Upper lobe of right lung (tissue), 1 donor: ENCODE data around the gene ZFP92. TPM values are rescaled to one million over a fixed set of nuclear protein-coding genes. Genes with fewer than 3 reads are reported as not detected.

Source experiments
- ATAC-seq: fragments of 200-7000 bp; cut with Tn5 transposase; one replicate; pipeline ENCODE4 v1.9.1; 2020; ENCODE audit warnings: mild to moderate bottlenecking, moderate library complexity
- DNase-seq: peaks from one replicate; pipeline ENCODE4 v3.0.0-alpha.2; 2020
- H3K27ac ChIP-seq: fragments of 200-600 bp; one replicate; pipeline ENCODE4 v1.8.0; 2022
- H3K27me3 ChIP-seq: fragments of 200-600 bp; one replicate; pipeline ENCODE4 v1.8.0; 2022; ENCODE audit warnings: mild to moderate bottlenecking
- H3K36me3 ChIP-seq: fragments of 200-600 bp; one replicate; pipeline ENCODE4 v1.8.0; 2022
- H3K4me1 ChIP-seq: fragments of 200-600 bp; one replicate; pipeline ENCODE4 v1.8.0; 2022
- H3K4me3 ChIP-seq: fragments of 200-600 bp; one replicate; pipeline ENCODE4 v1.8.0; 2022; ENCODE audit warnings: mild to moderate bottlenecking
- H3K9me3 ChIP-seq: fragments of 200-600 bp; one replicate; pipeline ENCODE4 v1.8.0; 2022
- intact Hi-C: fragments of 100-400 bp; cut with DNase I; formaldehyde crosslinking; loops from one replicate; pipeline ENCODE4 v1.11.0; 2022
- total RNA-seq: library from RNA; stranded (reverse); fragmentation: NEBNext Ultra II Directional; extraction: Animal tissue kit (Norgen Biotek cat#: 25700); gene quantifications from one replicate; pipeline ENCODE4 v1.2.1, GENCODE V29; 2021
- TF ChIP-seq, protein P1 (sequence below): fragments of 200-600 bp; IDR thresholded peaks from one replicate; pipeline ENCODE4 v1.8.0; 2022; ENCODE audit warnings: antibody characterized with exemption
- donor health status: DM: no; HTN: yes; CAD: no; lungs with severe emphysema.

ZFP92 gene
- total RNA-seq, 1 donor from 2014 or later: 3.4 TPM

DNA sequence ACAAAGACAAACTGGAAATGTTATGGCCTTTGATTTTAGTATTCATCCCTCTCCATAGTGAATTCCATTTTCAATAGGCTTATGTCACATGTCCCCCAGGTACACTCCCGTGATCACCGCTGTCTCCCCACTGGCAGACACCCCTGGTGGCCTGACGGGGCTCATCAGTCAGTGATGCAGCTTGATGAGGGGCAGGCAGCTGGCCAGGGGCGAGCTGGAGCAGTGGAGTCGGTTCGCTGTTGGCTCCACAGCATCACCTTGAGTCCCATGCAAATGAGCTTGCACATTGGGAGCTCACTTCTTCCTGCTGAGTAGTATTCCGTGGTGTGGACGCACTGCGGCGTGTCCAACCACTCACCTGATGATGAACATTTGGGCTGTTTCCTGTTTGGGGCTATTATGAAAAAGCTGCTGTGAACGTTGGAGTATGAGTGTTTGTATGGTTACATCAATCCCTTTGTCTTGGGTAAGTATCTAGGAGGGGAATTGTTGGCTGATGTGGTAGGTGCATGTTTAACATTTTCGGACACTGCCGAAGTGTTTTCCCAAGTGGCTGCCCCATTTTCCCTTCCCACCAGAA lies 29.4 kb downstream of the ZFP92 start:
- no peaks in the 10 kb centered on the region for H3K9me3 ChIP-seq
- H3K27me3 ChIP-seq: no peaks in the 10 kb centered on the region
- TF ChIP-seq, protein P1, sequence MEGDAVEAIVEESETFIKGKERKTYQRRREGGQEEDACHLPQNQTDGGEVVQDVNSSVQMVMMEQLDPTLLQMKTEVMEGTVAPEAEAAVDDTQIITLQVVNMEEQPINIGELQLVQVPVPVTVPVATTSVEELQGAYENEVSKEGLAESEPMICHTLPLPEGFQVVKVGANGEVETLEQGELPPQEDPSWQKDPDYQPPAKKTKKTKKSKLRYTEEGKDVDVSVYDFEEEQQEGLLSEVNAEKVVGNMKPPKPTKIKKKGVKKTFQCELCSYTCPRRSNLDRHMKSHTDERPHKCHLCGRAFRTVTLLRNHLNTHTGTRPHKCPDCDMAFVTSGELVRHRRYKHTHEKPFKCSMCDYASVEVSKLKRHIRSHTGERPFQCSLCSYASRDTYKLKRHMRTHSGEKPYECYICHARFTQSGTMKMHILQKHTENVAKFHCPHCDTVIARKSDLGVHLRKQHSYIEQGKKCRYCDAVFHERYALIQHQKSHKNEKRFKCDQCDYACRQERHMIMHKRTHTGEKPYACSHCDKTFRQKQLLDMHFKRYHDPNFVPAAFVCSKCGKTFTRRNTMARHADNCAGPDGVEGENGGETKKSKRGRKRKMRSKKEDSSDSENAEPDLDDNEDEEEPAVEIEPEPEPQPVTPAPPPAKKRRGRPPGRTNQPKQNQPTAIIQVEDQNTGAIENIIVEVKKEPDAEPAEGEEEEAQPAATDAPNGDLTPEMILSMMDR: no peak
- no peaks in the 10 kb centered on the region for H3K36me3 ChIP-seq
- intact Hi-C loops: no loop called here
- ATAC-seq (no peak), DNase-seq (no peak)
- no peak overlapping the region for H3K27ac ChIP-seq
- no peaks in the 10 kb centered on the region for H3K4me1 ChIP-seq
- H3K4me3 ChIP-seq: no peak overlapping the region

DNA sequence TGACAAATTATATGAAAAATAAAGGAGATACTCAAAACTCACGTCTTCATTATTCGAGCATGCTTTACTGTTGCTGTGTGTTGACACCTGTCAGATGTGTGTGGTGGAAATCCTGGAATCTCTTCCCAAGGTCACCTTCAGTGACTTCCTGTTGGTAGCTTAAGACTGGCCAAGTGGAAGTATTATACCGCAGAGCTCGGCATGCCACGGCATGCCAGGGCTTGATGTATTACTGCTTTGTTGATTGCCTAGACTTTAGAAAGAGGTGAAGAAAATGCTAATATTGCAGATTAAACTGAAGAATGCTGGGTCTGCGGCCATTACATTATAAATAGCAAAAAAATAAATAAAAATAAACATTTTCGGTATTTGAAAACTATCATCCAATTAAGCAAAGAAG lies 30.0 kb downstream of the ZFP92 start:
- Histone ChIP-seq H3K36me3 (no peaks in the 10 kb centered on the region), H3K27ac (no peak overlapping the region), H3K27me3 (no peaks in the 10 kb centered on the region), H3K9me3 (no peaks in the 10 kb centered on the region), H3K4me1 (no peaks in the 10 kb centered on the region), H3K4me3 (no peak overlapping the region)
- TF ChIP-seq, protein P1: no peak
- no peak for DNase-seq
- intact Hi-C loops: no loop called here
- no peak for ATAC-seq

DNA sequence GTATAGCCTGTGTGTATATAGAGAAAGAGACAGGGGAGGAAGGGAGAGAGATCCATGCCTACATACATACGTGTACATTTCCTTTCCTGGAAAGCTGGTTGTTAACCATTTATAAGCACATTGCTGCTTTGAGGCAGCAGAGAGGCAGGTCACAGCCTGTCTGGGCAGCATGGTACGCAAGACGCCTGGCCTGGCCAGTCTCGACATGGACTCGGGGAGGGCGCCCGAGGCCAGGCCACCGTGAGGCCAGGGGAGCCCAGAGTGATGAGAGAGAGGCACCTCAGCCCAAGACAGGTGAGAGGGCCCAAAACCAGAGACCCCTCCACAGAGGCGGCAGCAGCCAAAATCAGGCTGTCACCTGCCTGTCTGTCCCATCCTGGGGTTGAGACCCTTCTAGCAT lies 30.7 kb downstream of the ZFP92 start:
- no peaks in the 10 kb centered on the region for H3K36me3 ChIP-seq
- no peak for DNase-seq
- TF ChIP-seq, protein P1: no peak

DNA sequence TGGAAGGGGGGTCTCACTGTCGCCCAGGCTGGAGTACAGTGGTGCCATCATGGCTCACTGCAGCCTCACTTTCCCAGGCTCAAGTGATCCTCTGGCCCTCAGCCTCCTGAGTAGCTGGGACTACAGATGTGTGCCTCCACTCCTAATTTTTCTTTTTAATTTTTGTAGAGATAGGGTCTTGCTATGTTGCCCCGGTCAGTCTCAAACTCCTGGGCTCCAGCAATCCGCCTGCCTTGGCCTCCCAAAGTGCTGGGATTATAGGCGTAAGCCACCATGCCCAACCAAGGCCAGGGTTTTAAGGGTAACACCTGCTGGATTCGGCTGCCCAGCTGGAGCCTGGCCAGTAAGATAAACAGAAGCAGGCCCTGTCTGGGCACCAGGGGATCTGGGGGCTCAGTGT lies 31.2 kb downstream of the ZFP92 start:
- H3K9me3 ChIP-seq: no peaks in the 10 kb centered on the region
- H3K27me3 ChIP-seq: no peaks in the 10 kb centered on the region
- intact Hi-C loops: no loop called here
- H3K4me3 ChIP-seq: no peak overlapping the region
- no peak overlapping the region for H3K27ac ChIP-seq
- TF ChIP-seq, protein P1: no peak
- no peaks in the 10 kb centered on the region for H3K36me3 ChIP-seq
- ATAC-seq (no peak), DNase-seq (no peak)
- no peaks in the 10 kb centered on the region for H3K4me1 ChIP-seq

More for the DNA sequence above, 30.7 kb downstream of the ZFP92 start:
- no peak for ATAC-seq
- Histone ChIP-seq H3K4me1 (no peaks in the 10 kb centered on the region), H3K4me3 (no peak overlapping the region), H3K27me3 (no peaks in the 10 kb centered on the region), H3K9me3 (no peaks in the 10 kb centered on the region), H3K27ac (no peak overlapping the region)
- intact Hi-C loops: no loop called here

DNA sequence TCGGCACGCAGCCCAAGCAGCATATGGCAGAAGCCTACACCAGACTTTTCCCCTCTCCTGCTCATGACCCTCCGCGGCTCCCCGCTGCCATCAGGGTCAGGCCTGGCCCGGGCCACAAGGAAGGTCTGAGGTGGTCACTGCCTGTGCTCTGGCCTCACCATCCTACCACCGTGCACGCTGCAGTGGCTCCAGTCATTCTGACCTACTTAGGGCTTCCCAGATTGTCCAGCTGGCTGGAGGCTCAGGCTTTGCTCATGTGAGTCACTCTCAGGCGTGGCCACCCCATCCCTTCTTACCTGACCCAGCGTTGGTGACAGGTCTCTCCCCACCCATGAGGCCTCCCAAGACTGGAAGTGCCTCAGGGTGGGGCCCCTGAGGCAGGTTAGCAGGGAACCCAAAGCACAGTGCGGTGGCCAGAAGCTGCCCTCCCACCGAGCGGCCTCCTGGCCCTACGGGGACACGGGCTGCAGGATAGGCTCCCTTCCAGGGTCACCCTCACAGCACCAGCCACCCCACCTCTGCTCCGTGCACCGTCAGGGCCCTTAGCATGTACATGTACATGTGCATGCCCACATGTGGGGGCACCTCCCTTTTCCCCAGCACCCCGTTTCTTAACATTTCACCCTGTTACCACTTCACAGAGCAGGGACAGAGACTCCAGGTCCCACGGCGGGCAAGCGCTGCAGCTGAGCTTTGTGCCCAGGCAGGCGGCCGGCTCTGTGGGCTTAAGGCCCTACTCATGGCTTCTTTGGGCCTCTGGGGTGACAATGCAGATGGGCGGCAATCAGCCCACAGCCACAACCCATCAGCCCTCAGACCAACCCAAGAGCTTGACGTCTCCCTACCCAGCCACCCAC lies 32.4 kb downstream of the ZFP92 start:
- Histone ChIP-seq H3K27me3 (no peaks in the 10 kb centered on the region), H3K9me3 (no peaks in the 10 kb centered on the region), H3K36me3 (no peaks in the 10 kb centered on the region), H3K4me3 (no peak overlapping the region), H3K4me1 (no peaks in the 10 kb centered on the region), H3K27ac (no peak overlapping the region)
- ATAC-seq: no peak
- TF ChIP-seq, protein P1: no peak
- DNase-seq: no peak
- intact Hi-C loops: no loop called here
